HG03095 (cell line): ENCODE measurements around the gene OPHN1.
"Not testable (repeated sequence)": the region's sequence is repeated elsewhere in the genome, so short reads cannot be mapped to it uniquely, and the experiment has no call there.

ENCODE experiments used
- ATAC-seq: cut with Tn5 transposase; IDR thresholded peaks from one replicate; pipeline ENCODE4 v1.9.1; 2021; ENCODE audit warnings: moderate library complexity; ENCODE audit not compliant: unreplicated experiment

OPHN1 gene

GRCh38 chrX:68083510-68083909, 349.8 kb downstream of the OPHN1 start:
- ATAC-seq = no peak

- no peak for ATAC-seq
Measured at GRCh38 chrX:68079961-68080360, 353.3 kb downstream of the OPHN1 start.

- ATAC-seq = not testable (repeated sequence)
Measured at GRCh38 chrX:68078801-68079200, 354.5 kb downstream of the OPHN1 start.

- no peak for ATAC-seq
Measured at GRCh38 chrX:68077378-68077777, 355.9 kb downstream of the OPHN1 start.

- no peak for ATAC-seq
Measured at GRCh38 chrX:68072041-68072440, 361.3 kb downstream of the OPHN1 start.

GRCh38 chrX:68070119-68070518, 363.2 kb downstream of the OPHN1 start:
- ATAC-seq = not testable (repeated sequence)

GRCh38 chrX:68061206-68061535, 372.1 kb downstream of the OPHN1 start:
- ATAC-seq = no peak

- ATAC-seq = no peak
Measured at GRCh38 chrX:68060506-68061205, 372.6 kb downstream of the OPHN1 start.

GRCh38 chrX:68059469-68059868, 373.8 kb downstream of the OPHN1 start:
- ATAC-seq = no peak

- no peak for ATAC-seq
Measured at GRCh38 chrX:68049466-68049865, 383.8 kb downstream of the OPHN1 start.

GRCh38 chrX:68048774-68049173, 384.5 kb downstream of the OPHN1 start:
- ATAC-seq = no peak

GRCh38 chrX:68045008-68045577, 388.2 kb downstream of the OPHN1 start:
- ATAC-seq = no peak

- ATAC-seq = no peak
Measured at GRCh38 chrX:68043713-68044438, 389.4 kb downstream of the OPHN1 start.

- no peak for ATAC-seq
Measured at GRCh38 chrX:68041110-68041509, 392.2 kb downstream of the OPHN1 start.

GRCh38 chrX:68018248-68019203, 414.8 kb downstream of the OPHN1 start:
- no peak for ATAC-seq

GRCh38 chrX:67998540-67998939, 434.8 kb downstream of the OPHN1 start:
- ATAC-seq = no peak
